GM12864 (cell line): Measurements from ENCODE around the gene PTGER3.

ENCODE experiments used
- DNase-seq: peaks from one replicate; pipeline ENCODE4 v3.0.0-alpha.2; 2011; ENCODE audit warnings: low read depth
- H3K4me3 ChIP-seq: 2 replicates; pipeline ENCODE4 v1.5.1; 2011; ENCODE audit warnings: mild to moderate bottlenecking, low read depth, low read length, control low read depth
- TF ChIP-seq, protein P1 (sequence below): IDR thresholded peaks from 2 replicates; pipeline ENCODE4 v1.5.1; 2011; ENCODE audit warnings: low read depth, mild to moderate bottlenecking, moderate library complexity, low read length, control low read depth, inconsistent platforms; ENCODE audit errors: missing control alignments

PTGER3 gene

DNA sequence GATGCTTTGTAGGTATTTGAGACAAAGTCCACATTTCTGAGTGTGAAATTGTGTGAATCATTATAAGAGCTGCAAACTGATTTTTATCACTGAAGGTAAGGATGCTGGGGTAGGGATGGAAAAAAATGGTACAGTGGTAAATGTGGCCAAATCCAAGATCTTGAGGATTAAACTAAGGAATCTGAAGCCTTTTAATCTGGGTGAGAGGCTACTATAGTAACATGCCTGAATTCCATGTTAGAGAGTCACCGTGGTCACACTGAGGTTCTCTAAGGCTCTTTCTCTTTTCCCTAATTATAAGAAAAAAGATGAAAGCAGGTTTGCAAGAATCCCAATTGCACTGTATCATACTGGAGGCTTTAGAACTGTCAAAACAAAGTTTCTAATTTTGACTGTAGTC is 17.6 kb downstream of the PTGER3 start:
- TF ChIP-seq, protein P1, sequence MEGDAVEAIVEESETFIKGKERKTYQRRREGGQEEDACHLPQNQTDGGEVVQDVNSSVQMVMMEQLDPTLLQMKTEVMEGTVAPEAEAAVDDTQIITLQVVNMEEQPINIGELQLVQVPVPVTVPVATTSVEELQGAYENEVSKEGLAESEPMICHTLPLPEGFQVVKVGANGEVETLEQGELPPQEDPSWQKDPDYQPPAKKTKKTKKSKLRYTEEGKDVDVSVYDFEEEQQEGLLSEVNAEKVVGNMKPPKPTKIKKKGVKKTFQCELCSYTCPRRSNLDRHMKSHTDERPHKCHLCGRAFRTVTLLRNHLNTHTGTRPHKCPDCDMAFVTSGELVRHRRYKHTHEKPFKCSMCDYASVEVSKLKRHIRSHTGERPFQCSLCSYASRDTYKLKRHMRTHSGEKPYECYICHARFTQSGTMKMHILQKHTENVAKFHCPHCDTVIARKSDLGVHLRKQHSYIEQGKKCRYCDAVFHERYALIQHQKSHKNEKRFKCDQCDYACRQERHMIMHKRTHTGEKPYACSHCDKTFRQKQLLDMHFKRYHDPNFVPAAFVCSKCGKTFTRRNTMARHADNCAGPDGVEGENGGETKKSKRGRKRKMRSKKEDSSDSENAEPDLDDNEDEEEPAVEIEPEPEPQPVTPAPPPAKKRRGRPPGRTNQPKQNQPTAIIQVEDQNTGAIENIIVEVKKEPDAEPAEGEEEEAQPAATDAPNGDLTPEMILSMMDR = no peak
- DNase-seq = no peak
- H3K4me3 ChIP-seq = no peak overlapping the region

DNA sequence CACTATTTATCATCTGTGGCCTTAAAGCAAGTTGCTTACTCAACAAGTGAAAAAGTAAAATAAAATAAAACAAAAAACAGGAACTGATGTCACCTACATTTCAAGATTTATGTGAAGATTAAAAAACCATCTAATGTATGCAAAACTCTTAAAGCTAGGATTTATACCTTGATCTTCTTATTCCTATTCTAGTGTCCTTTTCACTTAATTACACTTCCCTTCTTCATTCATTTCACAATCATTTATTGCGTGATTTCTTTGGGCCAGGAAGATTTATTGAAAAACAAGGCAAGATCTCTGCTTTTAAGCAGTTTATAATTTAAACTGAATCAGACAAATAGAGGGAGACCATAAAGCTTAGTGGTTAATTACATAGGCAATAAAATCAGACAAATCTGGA is 18.6 kb downstream of the PTGER3 start:
- TF ChIP-seq, protein P1 = no peak
- no peak overlapping the region for H3K4me3 ChIP-seq
- DNase-seq = no peak

DNA sequence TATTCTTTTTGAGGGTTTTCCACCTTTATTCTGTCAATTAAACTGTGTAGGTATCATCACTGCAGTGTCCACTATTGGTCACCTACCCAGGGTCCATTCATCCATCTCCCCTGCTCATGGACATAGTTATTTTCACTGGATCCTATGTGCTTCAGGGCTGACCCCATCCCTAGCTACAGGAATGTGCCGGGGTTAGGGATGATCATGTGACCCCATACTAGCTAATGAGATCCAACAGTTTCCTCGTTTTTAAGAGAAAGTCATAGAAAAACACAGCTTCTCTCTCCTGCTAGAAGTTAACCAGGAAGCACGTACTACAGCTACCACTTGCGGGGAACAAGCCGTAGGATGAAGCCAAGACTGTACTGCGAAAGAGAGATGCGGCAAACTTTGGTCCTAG is 19.6 kb downstream of the PTGER3 start:
- TF ChIP-seq, protein P1 = no peak

DNA sequence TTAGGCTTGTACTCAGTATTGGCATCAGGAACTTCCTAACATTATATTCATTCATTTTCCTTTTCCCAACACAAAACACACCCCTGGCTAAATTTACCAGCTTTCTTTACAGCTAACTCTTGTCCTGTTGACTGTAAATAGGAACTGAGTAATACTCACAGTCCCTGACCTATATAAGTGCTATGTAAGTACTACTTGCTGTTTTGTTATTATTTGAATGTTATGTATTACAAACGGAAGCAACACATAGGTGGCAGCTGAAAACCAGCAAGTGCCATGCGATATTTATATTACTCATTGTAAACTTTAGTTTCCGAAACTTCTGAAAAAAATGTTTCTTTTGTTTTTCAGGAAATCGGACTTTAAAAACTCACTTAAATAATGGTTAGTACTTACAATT is 21.5 kb downstream of the PTGER3 start:
- no peak overlapping the region for H3K4me3 ChIP-seq
- TF ChIP-seq, protein P1 = no peak
- no peak for DNase-seq

More for the DNA sequence above, 19.6 kb downstream of the PTGER3 start:
- no peak for DNase-seq
- no peak overlapping the region for H3K4me3 ChIP-seq

DNA sequence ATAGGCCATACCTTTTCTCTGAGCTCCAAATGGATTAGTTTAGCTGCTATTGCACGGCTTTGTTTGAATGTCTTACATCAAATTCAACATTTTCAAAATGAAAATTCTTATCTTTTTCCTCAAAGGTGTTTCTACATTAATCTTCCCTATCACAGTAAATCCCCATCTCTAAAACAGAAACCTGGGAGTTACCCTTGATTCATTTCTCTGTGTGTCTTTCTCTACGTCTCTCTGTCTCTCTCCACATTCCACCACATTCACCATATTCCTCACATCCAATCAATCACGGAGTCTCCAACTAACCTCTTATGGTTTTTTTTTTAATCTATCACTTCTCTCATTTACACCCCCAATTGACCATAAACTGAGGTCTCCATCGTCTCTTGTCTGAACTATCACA is 24.1 kb downstream of the PTGER3 start:
- no peak for DNase-seq
- TF ChIP-seq, protein P1 = no peak
- H3K4me3 ChIP-seq = no peak overlapping the region

DNA sequence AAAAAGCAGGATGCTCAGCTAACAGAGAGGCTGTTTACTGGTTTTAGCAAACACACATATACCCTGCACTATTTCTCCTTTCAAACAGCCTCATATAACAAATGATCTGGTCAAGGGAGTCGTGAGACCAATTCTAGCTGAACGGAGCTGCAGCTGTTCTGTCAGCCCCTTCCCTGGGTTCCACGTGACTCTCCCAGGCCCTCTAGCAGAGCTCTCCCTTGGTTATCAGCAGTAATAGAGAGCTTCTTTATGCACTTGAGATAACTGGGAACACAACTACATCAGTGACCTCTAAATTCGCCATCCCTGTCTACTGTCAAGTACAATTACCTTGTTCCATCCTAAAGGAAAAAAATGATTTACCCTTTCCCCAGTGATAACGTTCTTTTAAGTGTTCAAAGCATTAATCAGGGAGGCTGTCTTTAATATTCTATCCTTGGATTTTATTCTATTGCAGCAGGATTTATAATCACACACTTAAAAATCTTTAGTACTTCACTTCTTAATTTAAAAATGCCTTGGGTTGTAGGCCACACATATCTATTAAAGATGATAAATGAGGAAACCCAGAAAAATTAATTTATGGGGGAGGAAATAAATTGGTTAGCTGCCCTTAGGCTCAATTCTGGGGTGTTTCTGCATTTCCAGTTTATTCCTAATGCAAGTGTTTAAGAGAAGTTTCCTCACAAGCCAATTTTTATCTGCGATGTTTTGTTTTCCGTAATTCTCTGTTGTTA is 28.2 kb downstream of the PTGER3 start:
- TF ChIP-seq, protein P1 = no peak
- no peak overlapping the region for H3K4me3 ChIP-seq
- no peak for DNase-seq

DNA sequence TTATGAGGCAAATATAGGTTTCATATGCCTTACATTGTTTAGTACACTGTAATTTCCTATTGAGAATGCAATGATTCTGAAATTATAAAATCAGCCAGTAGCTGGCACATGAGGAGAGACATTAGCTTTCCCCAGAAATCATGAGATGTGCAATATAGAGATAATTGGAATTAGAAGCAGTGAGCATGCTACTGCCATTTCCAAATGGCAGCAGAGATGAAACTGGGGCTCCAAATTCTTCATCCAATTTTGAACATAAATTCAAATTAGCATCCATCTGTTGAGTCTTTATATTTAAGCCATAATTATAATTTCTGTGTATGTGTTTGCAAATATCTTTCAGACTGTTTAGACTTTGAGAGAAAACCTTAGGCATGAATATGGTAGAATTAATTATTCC is 28.8 kb downstream of the PTGER3 start:
- DNase-seq = no peak
- H3K4me3 ChIP-seq = no peak overlapping the region
- TF ChIP-seq, protein P1 = no peak
